Glutamatergic neuron (in vitro differentiated cells): ENCODE results near the gene RUFY1. TPM values are rescaled to one million over a fixed set of nuclear protein-coding genes. Genes with fewer than 3 reads are reported as not detected.

Experiments
- DNase-seq: peaks from one replicate; pipeline ENCODE4 v3.0.0; 2022
- H3K27ac Mint-ChIP-seq: one replicate; pipeline ENCODE4 v1.8.0; 2020; ENCODE audit warnings: mild to moderate bottlenecking, mixed read lengths, inconsistent platforms; ENCODE audit not compliant: unreplicated experiment
- H3K27me3 Mint-ChIP-seq: one replicate; pipeline ENCODE4 v1.8.0; 2020; ENCODE audit warnings: mild to moderate bottlenecking, moderate library complexity, mixed read lengths, inconsistent platforms; ENCODE audit not compliant: unreplicated experiment
- H3K36me3 Mint-ChIP-seq: one replicate; pipeline ENCODE4 v1.8.0; 2020; ENCODE audit warnings: mild to moderate bottlenecking, mixed read lengths, inconsistent platforms; ENCODE audit not compliant: unreplicated experiment
- H3K4me1 Mint-ChIP-seq: one replicate; pipeline ENCODE4 v1.8.0; 2020; ENCODE audit warnings: mild to moderate bottlenecking, low read depth, mixed read lengths, inconsistent platforms; ENCODE audit not compliant: unreplicated experiment
- H3K4me3 Mint-ChIP-seq: one replicate; pipeline ENCODE4 v1.8.0; 2020; ENCODE audit warnings: mild to moderate bottlenecking, mixed read lengths, inconsistent platforms; ENCODE audit not compliant: unreplicated experiment
- H3K9me3 Mint-ChIP-seq: one replicate; pipeline ENCODE4 v1.8.0; 2020; ENCODE audit warnings: mild to moderate bottlenecking, moderate library complexity, mixed read lengths, inconsistent platforms; ENCODE audit not compliant: unreplicated experiment
- CTCF ChIP-seq: fragments of 200-600 bp; sonication (generic); IDR thresholded peaks from one replicate; pipeline ENCODE4 v1.5.0; 2021; ENCODE audit not compliant: partially characterized antibody, unreplicated experiment
- total RNA-seq: library from RNA; stranded (reverse); fragmentation: NEBNext Ultra II Directional; extraction: Animal tissue kit (Norgen Biotek cat#: 25700); gene quantifications from one replicate; pipeline ENCODE4 v1.2.1, GENCODE V29; 2021; ENCODE audit not compliant: unreplicated experiment

RUFY1 gene
- total RNA-seq, 1 donor from 2014 or later: 30.4 TPM

- Mint-ChIP-seq H3K4me3 (peak overlapping the region; percentile 55), H3K9me3 (peaks cover 20% of the 10 kb centered on the region), H3K27ac (no peak overlapping the region), H3K36me3 (peaks cover 5% of the 10 kb centered on the region), H3K27me3 (peaks cover 16% of the 10 kb centered on the region), H3K4me1 (peaks cover 48% of the 10 kb centered on the region)
- DNase-seq: no peak
- TF ChIP-seq CTCF: no peak
These were observed 62.5 kb downstream of the RUFY1 start for GRCh38 chr5:179612577-179613459.

- Mint-ChIP-seq H3K9me3 (peaks cover 17% of the 10 kb centered on the region), H3K36me3 (peaks cover 5% of the 10 kb centered on the region), H3K4me3 (peak overlapping the region; percentile 55), H3K4me1 (peaks cover 47% of the 10 kb centered on the region), H3K27ac (no peak overlapping the region), H3K27me3 (peaks cover 16% of the 10 kb centered on the region)
- TF ChIP-seq CTCF: no peak
- DNase-seq: no peak
These were observed 63.2 kb downstream of the RUFY1 start for GRCh38 chr5:179613460-179614071.

- H3K9me3 Mint-ChIP-seq: peaks cover 11% of the 10 kb centered on the region
- no peak overlapping the region for H3K27ac Mint-ChIP-seq
- peaks cover 45% of the 10 kb centered on the region for H3K4me1 Mint-ChIP-seq
- peaks cover 5% of the 10 kb centered on the region for H3K36me3 Mint-ChIP-seq
- peaks cover 12% of the 10 kb centered on the region for H3K27me3 Mint-ChIP-seq
- TF ChIP-seq CTCF: no peak
- no peak for DNase-seq
- H3K4me3 Mint-ChIP-seq: no peak overlapping the region
These were observed 64.4 kb downstream of the RUFY1 start for GRCh38 chr5:179614745-179615144.

- Mint-ChIP-seq H3K27me3 (peaks cover 12% of the 10 kb centered on the region), H3K36me3 (peaks cover 5% of the 10 kb centered on the region), H3K4me1 (peaks cover 42% of the 10 kb centered on the region), H3K9me3 (peaks cover 8% of the 10 kb centered on the region), H3K4me3 (no peak overlapping the region), H3K27ac (no peak overlapping the region)
- no peak for DNase-seq
- no peak for TF ChIP-seq CTCF
These were observed 64.8 kb downstream of the RUFY1 start for GRCh38 chr5:179615203-179615602.
